Stimulated activated CD4-positive, alpha-beta T cell treated with anti-CD3 and anti-CD28 coated beads, Interleukin-4, amount 100 ng/mL, for 48 hours (primary cell): ENCODE measurements around the gene UBXN7.
A peak's percentile ranks its signal among the peaks of the same experiment; 100 is the strongest.
"Not testable (repeated sequence)": the region's sequence is repeated elsewhere in the genome, so short reads cannot be mapped to it uniquely, and the experiment has no call there.

ENCODE experiments used
- DNase-seq, 2 donors: peaks; one replicate each; pipeline ENCODE4 v3.0.0-alpha.2; 2020; ENCODE audit warnings: low read depth in 2 of 2

Gene UBXN7

DNA sequence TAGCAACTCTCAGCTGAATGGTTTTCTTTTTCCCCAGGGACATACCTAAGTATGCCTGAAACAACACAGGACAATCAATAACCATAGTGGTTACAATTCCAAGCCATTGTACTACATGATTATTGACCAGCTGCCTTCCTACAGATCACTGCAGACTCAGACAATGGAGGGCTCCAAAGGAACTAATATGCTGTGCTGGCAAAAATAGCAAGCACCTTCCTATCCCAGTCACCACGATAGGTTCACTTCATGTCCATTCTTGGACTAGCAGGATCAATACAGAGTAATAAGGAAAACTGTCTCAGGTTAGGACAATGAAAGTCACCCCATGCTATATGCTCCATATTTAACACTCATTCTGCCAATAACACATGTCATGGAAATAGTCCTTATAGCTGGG lies 76.6 kb downstream of the UBXN7 start:
- no peak for DNase-seq

DNA sequence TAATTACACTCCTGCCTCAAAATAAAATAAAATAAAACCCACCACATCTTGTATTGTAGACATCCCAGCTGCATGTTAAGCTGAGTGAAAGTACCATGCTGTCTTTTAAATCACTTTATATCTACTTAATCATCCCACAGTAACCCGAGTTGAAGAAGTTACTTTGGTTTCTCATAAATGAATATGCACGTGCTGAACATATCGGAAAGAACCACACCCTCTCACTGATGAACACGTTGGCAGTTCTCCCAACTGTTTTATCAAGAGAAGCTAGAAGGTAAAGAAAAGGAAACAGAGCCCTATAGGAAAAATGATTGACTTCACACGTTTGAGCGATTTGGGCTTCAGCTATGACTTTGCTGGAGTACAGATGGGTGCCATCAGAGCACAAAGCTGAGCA lies 78.1 kb downstream of the UBXN7 start:
- DNase-seq = no peak

GRCh38 chr3:196351541-196351940 lies 80.7 kb downstream of the UBXN7 start:
- no peak for DNase-seq

GRCh38 chr3:196350067-196350466 lies 82.2 kb downstream of the UBXN7 start:
- DNase-seq = no peak

- DNase-seq = no peak
Observed at GRCh38 chr3:196348698-196349097, 83.5 kb downstream of the UBXN7 start.

DNA sequence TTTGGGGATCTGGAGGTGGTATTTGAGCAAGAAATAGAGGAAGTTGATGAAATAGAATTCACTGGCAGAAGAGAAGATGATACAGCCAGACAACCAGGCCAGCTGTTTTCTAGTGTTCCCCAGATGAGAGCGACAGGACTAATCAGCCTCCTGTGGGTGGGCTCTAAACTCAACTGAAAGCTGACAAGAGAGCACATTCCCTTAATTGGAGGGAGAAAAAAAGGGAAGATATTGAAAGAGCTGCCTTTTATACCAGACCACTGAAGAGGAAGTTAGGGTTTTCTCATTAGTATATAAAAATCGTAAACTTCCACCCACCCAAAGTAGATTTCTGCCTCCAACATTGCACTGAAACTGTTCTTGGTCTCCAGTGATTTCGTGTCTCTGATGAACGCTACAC lies 87.6 kb downstream of the UBXN7 start:
- no peak for DNase-seq

- not testable (repeated sequence) for DNase-seq
Observed at GRCh38 chr3:196343917-196344316, 88.3 kb downstream of the UBXN7 start.

DNA sequence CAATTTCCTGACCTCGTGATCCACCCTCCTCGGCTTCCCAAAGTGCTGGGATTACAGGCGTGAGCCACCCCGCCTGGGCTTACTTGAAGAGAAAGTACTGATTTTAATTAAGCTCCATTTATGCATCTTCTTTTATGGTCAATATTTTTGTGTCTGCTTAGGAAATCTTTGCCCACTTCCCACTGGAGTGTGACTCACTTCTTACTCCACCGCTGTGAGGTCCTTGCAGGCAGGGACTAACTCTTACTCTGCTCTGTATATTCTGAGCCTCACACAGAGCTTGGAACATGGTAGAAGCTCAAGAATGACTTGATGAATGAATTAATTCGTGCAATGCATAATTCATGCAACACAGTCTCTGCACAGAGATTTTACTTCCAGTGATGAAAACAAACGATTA lies 91.1 kb downstream of the UBXN7 start:
- no peak for DNase-seq

- DNase-seq = no peak
Observed at GRCh38 chr3:196340466-196340865, 91.8 kb downstream of the UBXN7 start.

- DNase-seq = no peak
Observed at GRCh38 chr3:196339493-196340254, 92.6 kb downstream of the UBXN7 start.

DNA sequence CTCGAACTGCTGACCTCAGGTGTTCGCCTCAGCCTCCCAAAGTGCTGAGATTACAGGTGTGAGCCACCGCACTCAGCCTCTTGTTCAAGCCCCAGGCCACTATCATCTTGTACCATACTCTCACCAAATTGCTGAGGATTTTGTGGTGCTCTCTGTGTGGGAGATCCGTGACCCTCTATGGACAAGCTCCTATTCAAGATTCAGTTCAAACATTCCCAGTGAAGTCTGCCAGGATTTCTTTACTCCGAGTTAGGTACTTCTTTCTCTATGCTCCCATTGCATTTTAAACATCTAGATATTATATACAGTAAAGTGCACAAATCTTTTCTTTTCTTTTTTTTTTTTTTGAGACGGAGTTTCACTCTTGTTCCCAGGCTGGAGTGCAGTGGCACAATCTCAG lies 93.2 kb downstream of the UBXN7 start:
- DNase-seq = no peak

DNA sequence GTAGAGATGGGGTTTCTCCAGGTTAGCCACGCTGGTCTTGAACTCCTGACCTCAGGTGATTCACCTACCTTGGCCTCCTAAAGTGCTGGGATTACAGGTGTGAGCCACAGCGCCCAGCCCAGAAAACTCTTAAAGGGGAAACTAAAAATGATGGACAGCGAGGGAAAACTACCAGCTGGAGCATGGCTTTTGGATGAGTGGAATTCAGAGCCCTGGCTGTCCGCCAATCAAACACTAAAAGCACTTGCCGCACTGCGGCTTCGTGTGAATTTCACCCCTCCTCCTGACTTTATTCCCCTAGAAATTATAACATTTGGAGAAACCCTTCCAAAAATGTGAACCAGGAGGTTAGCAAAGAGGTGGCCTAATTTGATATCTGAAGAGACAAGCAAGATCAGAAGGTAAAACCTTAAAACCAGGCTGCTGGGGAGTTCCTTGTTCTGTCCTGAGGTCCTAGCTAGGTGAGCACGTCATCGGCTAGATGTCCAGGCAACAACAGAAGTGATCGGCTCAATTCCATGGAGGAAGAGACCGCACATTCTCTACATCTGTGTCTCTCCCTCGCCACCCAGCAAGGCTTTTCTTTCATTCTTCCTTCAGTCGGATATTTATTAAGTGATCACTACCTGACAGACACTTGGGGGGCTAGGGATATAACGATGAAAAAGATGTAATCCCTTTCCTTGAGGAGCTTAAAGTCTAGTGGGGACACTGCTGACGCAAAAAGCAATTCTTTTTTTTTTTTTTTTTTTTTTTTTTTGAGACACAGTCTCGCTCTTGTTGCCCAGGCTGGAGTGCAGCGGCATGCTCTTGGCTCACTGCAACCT lies 95.7 kb downstream of the UBXN7 start:
- no peak for DNase-seq

GRCh38 chr3:196335503-196335948 lies 96.7 kb downstream of the UBXN7 start:
- no peak for DNase-seq

GRCh38 chr3:196334982-196335381 lies 97.2 kb downstream of the UBXN7 start:
- DNase-seq = no peak

- no peak for DNase-seq
Observed at GRCh38 chr3:196332168-196332567, 100.1 kb downstream of the UBXN7 start.

GRCh38 chr3:196327405-196327804 lies 104.8 kb downstream of the UBXN7 start:
- DNase-seq = no peak

GRCh38 chr3:196326936-196327335 lies 105.3 kb downstream of the UBXN7 start:
- no peak for DNase-seq

- no peak for DNase-seq
Observed at GRCh38 chr3:196323691-196324090, 108.5 kb downstream of the UBXN7 start.

GRCh38 chr3:196323016-196323415 lies 109.2 kb downstream of the UBXN7 start:
- no peak for DNase-seq

DNA sequence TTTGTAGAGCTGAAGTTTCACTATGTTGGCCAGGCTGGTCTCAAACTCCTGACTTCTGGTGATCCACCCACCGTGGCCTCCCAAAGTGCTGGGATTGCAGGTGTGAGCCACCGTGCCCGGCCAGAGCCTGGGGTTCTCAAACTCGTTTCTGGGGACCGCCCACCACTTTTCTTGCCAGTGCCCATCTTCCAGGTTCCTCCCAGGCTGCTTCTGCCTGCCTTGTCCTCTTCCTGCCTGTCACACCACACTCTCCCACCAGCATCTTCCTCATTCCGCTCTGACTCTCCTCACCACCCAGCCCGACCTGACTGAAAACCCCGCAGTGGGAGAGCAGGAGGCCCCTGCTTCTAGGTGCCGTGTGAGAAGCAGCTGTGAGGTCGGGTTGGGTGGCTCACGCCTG lies 111.1 kb downstream of the UBXN7 start:
- no peak for DNase-seq

DNA sequence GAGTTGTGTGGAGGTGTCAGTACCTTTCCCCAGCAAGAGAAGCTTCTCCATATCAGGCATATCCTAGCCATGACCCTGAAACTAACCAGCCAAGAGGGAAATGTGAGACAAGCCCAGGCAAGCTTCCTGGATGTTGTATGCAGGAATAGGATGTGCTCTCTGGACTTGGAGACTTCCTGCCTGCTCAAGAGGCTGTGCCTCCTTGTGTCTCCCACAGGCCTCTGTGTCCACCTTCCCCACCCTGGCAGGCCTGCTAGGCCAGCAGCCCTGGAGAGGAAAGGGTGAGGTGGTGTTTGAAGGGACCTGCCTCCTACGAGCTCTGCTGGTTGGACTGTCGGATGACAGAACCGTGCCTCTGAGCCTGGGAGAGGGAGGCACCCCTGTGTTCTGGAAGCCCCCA lies 112.1 kb downstream of the UBXN7 start:
- DNase-seq = no peak

DNA sequence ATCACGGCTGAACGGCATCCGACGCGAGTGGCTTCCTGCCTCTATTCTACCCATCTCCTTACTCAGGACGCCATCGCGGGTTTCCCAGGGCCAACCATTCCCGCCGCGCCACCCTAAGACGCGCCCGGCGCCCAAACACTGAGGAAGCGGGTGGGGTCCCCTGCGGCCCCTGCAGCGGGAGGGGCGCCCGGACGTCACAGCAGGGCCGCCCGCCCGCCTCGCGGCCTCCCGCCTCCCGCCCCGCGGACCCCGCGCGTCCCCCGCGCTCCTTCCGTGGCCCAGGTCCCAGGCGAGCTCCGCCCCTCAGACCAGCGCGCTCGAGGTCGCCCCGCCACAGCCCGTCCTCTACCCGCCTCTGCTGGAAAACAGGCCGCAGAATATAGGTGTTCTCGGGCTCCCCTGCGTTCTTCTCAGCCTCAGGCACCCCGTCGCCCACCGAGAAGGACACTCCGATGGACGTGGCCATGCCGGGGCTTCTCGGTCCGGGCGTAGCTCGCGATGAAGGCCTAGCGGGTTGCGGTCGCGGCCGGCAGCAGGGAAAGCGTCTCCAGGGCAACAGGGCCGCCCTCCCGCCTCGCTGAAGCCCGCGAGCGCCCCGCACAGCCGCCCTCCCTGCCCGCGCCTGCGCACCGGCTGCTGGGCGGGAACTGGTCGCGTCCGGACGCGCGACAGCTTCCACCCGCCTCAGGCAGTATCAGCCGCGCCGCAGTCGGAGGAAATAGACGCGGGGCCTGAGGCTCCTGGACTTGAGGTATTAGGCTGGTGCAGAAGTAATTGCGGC lies 114.3 kb downstream of the UBXN7 start, which contains the start of gene DYNLT2B:
Gene DYNLT2B, minus strand, starts transcription at position 554 of the 781 bp plus-strand sequence. Its CDS starts 88 bp downstream, at position 466.
- peak; percentile 73 to 85 for DNase-seq
